AG04449 (cell line): ENCODE results near the gene GFRA1.

Source experiments
- CTCF ChIA-PET: fragments of 350-600 bp; formaldehyde crosslinking; extraction: SDS; loops from one replicate; lab custom pipeline; 2021; ENCODE audit warnings: antibody characterized with exemption; lab: Yijun Ruan, JAX
- POLR2A ChIA-PET: fragments of 400-600, 350-600 bp; formaldehyde crosslinking; extraction: SDS; loops from one replicate; lab custom pipeline; 2020; ENCODE audit warnings: antibody characterized with exemption, inconsistent platforms; lab: Yijun Ruan, JAX
- DNase-seq: peaks from one replicate; pipeline ENCODE4 v3.0.0-alpha.2; 2010; ENCODE audit warnings: low read depth, low spot score
- H3K4me3 ChIP-seq: 2 replicates; pipeline ENCODE4 v1.5.1; 2011; ENCODE audit warnings: low read depth, mild to moderate bottlenecking, control low read depth, low read length
- TF ChIP-seq, protein P1 (sequence below): IDR thresholded peaks from one replicate; pipeline ENCODE4 v1.5.1; 2011; ENCODE audit warnings: mild to moderate bottlenecking, moderate library complexity, low read length, control low read depth, inconsistent platforms; ENCODE audit not compliant: insufficient read depth; ENCODE audit errors: missing control alignments

Gene GFRA1

DNA sequence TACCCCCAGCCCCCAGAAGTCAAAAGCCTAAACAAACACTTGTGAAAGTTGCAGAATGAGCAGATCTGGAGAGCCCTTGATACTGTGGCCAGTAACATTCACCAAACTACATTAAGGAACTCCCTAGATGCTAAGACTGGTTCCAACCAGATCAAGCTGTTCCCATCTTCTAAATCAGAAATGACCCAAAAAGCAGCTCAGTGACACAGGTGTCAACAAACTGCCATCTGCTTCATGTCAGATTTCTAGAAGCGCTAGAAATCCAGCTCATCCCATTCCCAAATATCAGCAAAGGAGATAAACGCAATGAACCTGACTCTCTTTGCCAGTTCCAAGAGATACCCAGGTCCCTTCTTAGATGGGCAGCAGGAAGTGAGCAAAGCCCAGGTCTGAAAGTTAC, 90.6 kb downstream of the GFRA1 start:
- ChIA-PET CTCF (no interaction called here), POLR2A (no interaction called here)
- TF ChIP-seq, protein P1, sequence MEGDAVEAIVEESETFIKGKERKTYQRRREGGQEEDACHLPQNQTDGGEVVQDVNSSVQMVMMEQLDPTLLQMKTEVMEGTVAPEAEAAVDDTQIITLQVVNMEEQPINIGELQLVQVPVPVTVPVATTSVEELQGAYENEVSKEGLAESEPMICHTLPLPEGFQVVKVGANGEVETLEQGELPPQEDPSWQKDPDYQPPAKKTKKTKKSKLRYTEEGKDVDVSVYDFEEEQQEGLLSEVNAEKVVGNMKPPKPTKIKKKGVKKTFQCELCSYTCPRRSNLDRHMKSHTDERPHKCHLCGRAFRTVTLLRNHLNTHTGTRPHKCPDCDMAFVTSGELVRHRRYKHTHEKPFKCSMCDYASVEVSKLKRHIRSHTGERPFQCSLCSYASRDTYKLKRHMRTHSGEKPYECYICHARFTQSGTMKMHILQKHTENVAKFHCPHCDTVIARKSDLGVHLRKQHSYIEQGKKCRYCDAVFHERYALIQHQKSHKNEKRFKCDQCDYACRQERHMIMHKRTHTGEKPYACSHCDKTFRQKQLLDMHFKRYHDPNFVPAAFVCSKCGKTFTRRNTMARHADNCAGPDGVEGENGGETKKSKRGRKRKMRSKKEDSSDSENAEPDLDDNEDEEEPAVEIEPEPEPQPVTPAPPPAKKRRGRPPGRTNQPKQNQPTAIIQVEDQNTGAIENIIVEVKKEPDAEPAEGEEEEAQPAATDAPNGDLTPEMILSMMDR: no peak
- DNase-seq: no peak
- no peak overlapping the region for H3K4me3 ChIP-seq

GRCh38 chr10:116178086-116178605, 94.9 kb downstream of the GFRA1 start:
- TF ChIP-seq, protein P1: no peak
- ChIA-PET CTCF (no interaction called here), POLR2A (no interaction called here)
- no peak for DNase-seq
- H3K4me3 ChIP-seq: no peak overlapping the region

DNA sequence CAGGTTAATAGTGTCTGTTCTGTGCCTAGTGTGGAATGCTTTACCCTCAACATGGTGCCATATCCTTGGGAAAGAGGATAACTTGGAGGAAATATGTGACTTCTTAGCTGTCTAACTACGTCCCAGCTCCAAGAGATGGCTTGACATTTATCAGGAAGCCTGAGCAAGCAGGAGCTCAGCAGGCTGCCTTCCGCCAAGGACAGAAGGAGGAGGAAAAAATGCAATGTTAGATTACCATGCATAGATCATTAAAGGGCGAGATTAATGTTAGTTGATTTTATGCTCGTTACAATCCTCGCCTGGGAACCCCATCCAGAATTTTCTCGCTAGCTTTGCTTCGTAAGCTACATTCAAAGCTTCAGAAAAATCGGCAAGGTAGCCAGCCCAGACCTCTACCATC, 97.8 kb downstream of the GFRA1 start:
- no peak overlapping the region for H3K4me3 ChIP-seq
- DNase-seq: no peak
- ChIA-PET POLR2A (no interaction called here), CTCF (no interaction called here)
- TF ChIP-seq, protein P1: no peak

DNA sequence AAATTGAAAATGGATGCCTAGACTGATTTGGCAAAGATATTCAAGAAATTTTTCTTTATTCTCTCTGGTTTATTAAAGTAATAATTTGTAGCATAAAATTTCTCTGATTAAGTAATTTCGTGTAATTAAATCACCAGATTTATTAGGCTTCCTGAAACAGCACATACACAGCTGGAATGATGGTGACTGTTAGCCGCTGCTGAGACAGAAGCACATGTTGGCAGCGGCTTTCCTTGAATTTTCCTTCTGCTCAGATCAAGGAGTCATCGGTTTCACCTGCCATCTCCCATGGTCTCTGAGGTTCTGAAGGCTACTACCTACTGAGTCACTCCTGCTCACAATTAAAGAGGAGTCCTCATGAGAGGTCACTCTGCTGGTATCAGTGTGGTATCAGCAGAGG, 101.5 kb downstream of the GFRA1 start:
- ChIA-PET POLR2A (no interaction called here), CTCF (no interaction called here)
- no peak overlapping the region for H3K4me3 ChIP-seq
- no peak for DNase-seq
- TF ChIP-seq, protein P1: no peak

GRCh38 chr10:116170815-116171250, 102.2 kb downstream of the GFRA1 start:
- H3K4me3 ChIP-seq: no peak overlapping the region
- TF ChIP-seq, protein P1: no peak
- peak; percentile 21 for DNase-seq
- ChIA-PET CTCF (no interaction called here), POLR2A (no interaction called here)

DNA sequence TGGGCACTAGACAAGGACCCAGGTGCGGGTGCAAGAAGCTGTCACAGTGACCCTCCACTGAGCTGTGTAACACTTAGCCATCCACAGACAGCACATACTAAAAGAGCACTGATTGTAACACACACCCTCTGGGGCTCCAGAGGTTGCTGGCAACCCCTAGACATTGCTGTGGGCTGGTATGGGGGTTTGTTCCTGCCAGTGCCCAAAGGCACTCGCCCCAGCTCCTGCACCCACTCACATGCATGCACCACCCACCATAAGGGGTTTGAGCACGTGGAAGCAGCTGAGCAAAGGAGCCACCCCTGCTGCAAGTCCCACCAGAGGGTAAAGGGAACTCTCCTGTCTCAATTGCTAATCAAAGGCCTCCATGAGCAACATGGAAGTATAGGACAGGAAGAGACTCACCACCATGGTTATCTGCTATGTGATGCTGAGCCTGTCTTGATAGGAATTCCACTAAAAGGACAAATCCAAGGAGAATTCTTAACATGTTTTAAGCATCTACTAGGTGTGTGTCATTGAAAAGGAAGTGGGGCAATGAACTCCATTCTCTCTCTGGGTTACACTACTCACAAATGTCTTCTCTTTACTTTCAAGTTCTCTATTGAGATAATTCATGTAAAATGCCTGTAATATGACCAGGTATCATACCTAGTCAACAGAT, 103.1 kb downstream of the GFRA1 start:
- no peak overlapping the region for H3K4me3 ChIP-seq
- TF ChIP-seq, protein P1: no peak
- DNase-seq: no peak
- ChIA-PET CTCF (interaction anchor here (0.7 kb wide), 1 partner anchor 30 kb away, joined by 3 read pairs; no protein-coding TSS in a partner anchor), POLR2A (no interaction called here)
